ENCODE data around the gene GLIS1. TPM values are rescaled to one million over a fixed set of nuclear protein-coding genes. Genes with fewer than 3 reads are reported as not detected.
A peak's percentile ranks its signal among the peaks of the same experiment; 100 is the strongest.

GLIS1 gene
- total and polyA plus RNA-seq, 10 of the 15 experiments (the other 5 are each of a cell fraction or from before 2014, with no cell fraction given): not detected

- no TSS peak for BruUV-seq (replicated peaks)
- Histone ChIP-seq H3K27ac (ENCODE audit: control insufficient read depth, insufficient read depth) (no peak overlapping the region), H3K4me3 (no peak overlapping the region), H4K20me1 (ENCODE audit: control insufficient read depth, insufficient read depth) (no peaks in the 10 kb centered on the region), H3K9ac (ENCODE audit: control insufficient read depth, insufficient read depth, low read length) (no peak overlapping the region), H2AFZ (ENCODE audit: control insufficient read depth, low read depth, low read length) (no peak overlapping the region), H3K4me2 (ENCODE audit: control insufficient read depth, insufficient read depth) (no peak overlapping the region), H3K27me3 (replicated peaks in 1 of 2; ENCODE audit: control insufficient read depth in 2 of 2, insufficient read depth in 2 of 2, low read length in 1 of 2) (no peaks in the 10 kb centered on the region; a peak in 1 of 4 replicates), H3K4me1 (ENCODE audit: control insufficient read depth, insufficient read depth, low read length) (no peaks in the 10 kb centered on the region; the same call in 1 of the 2 replicates), H3K36me3 (ENCODE audit: control insufficient read depth in 2 of 2, insufficient read depth in 2 of 2, low read length in 1 of 2) (no peaks in the 10 kb centered on the region), H3K79me2 (ENCODE audit: control insufficient read depth, insufficient read depth, low read length) (no peaks in the 10 kb centered on the region), H3K9me3 (replicated peaks; ENCODE audit: control insufficient read depth, insufficient read depth, low read length) (no peaks in the 10 kb centered on the region)
- RAD21 ChIA-PET (ENCODE audit: unreplicated experiment): no interaction called here
- SMC1A ChIA-PET (ENCODE audit: uncharacterized antibody, unreplicated experiment): interaction anchor here (1.0 kb wide), 1 partner anchor 291 kb away, joined by 3 read pairs; no protein-coding TSS in a partner anchor
- no peak for FAIRE-seq
- DNase-seq (ENCODE audit: low read depth, low spot score): no peak
- intact Hi-C loops (cut with micrococcal nuclease; ENCODE audit: unreplicated experiment) (no loop called here), in situ Hi-C loops (cut with MboI) (no loop called here)
- POLR2A ChIA-PET: no interaction called here
- CTCF ChIA-PET: interaction anchor here (1.0 to 1.9 kb wide), 3 partner anchors 10 to 185 kb away, joined by 3 to 5 read pairs (median 5); no protein-coding TSS in a partner anchor
- WGBS (ENCODE audit: insufficient coverage, insufficient replicate concordance, low lambda C conversion rate, missing lambda C conversion rate): 25% methylated on average over 11 of the region's 11 CpGs
- TF ChIP-seq NFXL1 (IDR thresholded peaks at IDR 0.05; ENCODE audit: borderline replicate concordance) (no peak), KLF5 (IDR thresholded peaks at IDR 0.05; ENCODE audit: partially characterized antibody) (no peak), EED (IDR thresholded peaks at IDR 0.05; ENCODE audit: low read depth) (no peak), EP300 (IDR thresholded peaks at IDR 0.05; ENCODE audit: borderline replicate concordance in 1 of 2, control insufficient read depth in 1 of 2, low read depth in 2 of 2, low read length in 2 of 2) (no peak), USF1 (IDR thresholded peaks at IDR 0.05; ENCODE audit: borderline replicate concordance, extremely low read length, insufficient read depth, low read depth, low read length) (no peak), SUPT20H (IDR thresholded peaks at IDR 0.05; ENCODE audit: borderline replicate concordance, control insufficient read depth, low read depth, low read length) (no peak), FOXK2 (IDR thresholded peaks at IDR 0.05) (no peak), TCF12 (IDR thresholded peaks at IDR 0.05; ENCODE audit: low read depth, low read length) (no peak), PAX5 (IDR thresholded peaks at IDR 0.05; ENCODE audit: borderline replicate concordance, low read depth, low read length) (no peak), TAF1 (IDR thresholded peaks at IDR 0.05; ENCODE audit: borderline replicate concordance, low read depth, low read length) (no peak), GATAD2B (conservative IDR thresholded peaks at IDR 0.05; ENCODE audit: low read depth) (no peak)
- ATAC-seq: peak; percentile 36; the same call in 2 of the 3 replicates
Observed at GRCh38 chr1:53462769-53463501, 276.0 kb downstream of the GLIS1 start.

All from GM12878 (cell line).